Gastrocnemius medialis (tissue), 4 donors: ENCODE measurements around the gene IGSF21.

Experiments used
- POLR2A ChIP-seq, 2 donors: fragments of 450-650 bp; IDR thresholded peaks; one replicate each; pipeline ENCODE4 v1.6.1; 2017; ENCODE audit warnings: antibody characterized with exemption in 2 of 2, mild to moderate bottlenecking in 2 of 2, moderate library complexity in 2 of 2
- TF ChIP-seq, protein P1 (sequence below), 5 experiments: fragments of 450-650 bp in 3 of 5; fragments of 200-600 bp in 2 of 5; sonication (generic) in 2 of 5; IDR thresholded peaks in 4 of 5; conservative IDR thresholded peaks in 1 of 5; 1 replicate in 4 of 5; 2 replicates in 1 of 5; pipeline ENCODE4 v1.5.1; 2016 to 2019; ENCODE audit warnings: antibody characterized with exemption in 5 of 5, mild to moderate bottlenecking in 3 of 5, moderate library complexity in 3 of 5

GRCh38 chr1:18412882-18413353, 305.3 kb downstream of the IGSF21 start:
- TF ChIP-seq, protein P1, sequence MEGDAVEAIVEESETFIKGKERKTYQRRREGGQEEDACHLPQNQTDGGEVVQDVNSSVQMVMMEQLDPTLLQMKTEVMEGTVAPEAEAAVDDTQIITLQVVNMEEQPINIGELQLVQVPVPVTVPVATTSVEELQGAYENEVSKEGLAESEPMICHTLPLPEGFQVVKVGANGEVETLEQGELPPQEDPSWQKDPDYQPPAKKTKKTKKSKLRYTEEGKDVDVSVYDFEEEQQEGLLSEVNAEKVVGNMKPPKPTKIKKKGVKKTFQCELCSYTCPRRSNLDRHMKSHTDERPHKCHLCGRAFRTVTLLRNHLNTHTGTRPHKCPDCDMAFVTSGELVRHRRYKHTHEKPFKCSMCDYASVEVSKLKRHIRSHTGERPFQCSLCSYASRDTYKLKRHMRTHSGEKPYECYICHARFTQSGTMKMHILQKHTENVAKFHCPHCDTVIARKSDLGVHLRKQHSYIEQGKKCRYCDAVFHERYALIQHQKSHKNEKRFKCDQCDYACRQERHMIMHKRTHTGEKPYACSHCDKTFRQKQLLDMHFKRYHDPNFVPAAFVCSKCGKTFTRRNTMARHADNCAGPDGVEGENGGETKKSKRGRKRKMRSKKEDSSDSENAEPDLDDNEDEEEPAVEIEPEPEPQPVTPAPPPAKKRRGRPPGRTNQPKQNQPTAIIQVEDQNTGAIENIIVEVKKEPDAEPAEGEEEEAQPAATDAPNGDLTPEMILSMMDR (IDR thresholded peaks at IDR 0.05 in 4 of 5, conservative IDR thresholded peaks at IDR 0.05 in 1 of 5), result no peak
- TF ChIP-seq POLR2A (IDR thresholded peaks at IDR 0.05), result no peak
